Keratinocyte (primary cell): Measurements from ENCODE around the gene RRP36. TPM values are rescaled to one million over a fixed set of nuclear protein-coding genes. Genes with fewer than 3 reads are reported as not detected.

ENCODE experiments used
- DNase-seq: peaks from one replicate; pipeline ENCODE4 v3.0.0-alpha.2; 2011; ENCODE audit warnings: low read depth, missing footprints, low spot score
- FAIRE-seq: peaks from 2 replicates; lab custom pipeline; 2011; peaks lifted over from hg19 to GRCh38; lab: Jason Lieb, UNC
- H2AFZ ChIP-seq: 2 replicates; pipeline ENCODE4 v1.6.0; 2012; ENCODE audit warnings: low read length, control low read depth, inconsistent platforms; ENCODE audit not compliant: control insufficient read depth
- H3K27ac ChIP-seq: 2 replicates; pipeline ENCODE4 v1.5.1; 2011; ENCODE audit warnings: low read length; ENCODE audit not compliant: control insufficient read depth, insufficient read depth
- H3K27me3 ChIP-seq: 3 replicates; pipeline ENCODE4 v1.6.0; 2011; ENCODE audit warnings: low read length; ENCODE audit not compliant: control insufficient read depth, insufficient read depth; ENCODE audit errors: extremely low read depth
- H3K36me3 ChIP-seq, 2 experiments: 2 replicates in 1 of 2; 3 replicates in 1 of 2; pipeline ENCODE4 v1.5.1; 2011; ENCODE audit warnings: low read length in 2 of 2, mild to moderate bottlenecking in 1 of 2; ENCODE audit not compliant: control insufficient read depth in 2 of 2, insufficient read depth in 2 of 2; ENCODE audit errors: extremely low read depth in 1 of 2
- H3K4me1 ChIP-seq: 3 replicates; pipeline ENCODE4 v1.5.1; 2011; ENCODE audit warnings: low read length; ENCODE audit not compliant: control insufficient read depth, insufficient read depth; ENCODE audit errors: extremely low read depth
- H3K4me2 ChIP-seq: 3 replicates; pipeline ENCODE4 v1.6.0; 2011; ENCODE audit warnings: low read depth, low read length; ENCODE audit not compliant: control insufficient read depth, insufficient read depth; ENCODE audit errors: extremely low read depth
- H3K4me3 ChIP-seq, 3 experiments: fragments of 200-600 bp in 1 of 3; sonication (generic) in 1 of 3; 2 replicates in 2 of 3; 3 replicates in 1 of 3; pipeline ENCODE4 v1.5.1; 2011 to 2016; ENCODE audit warnings: low read length in 3 of 3, mild to moderate bottlenecking in 3 of 3, control low read depth in 2 of 3, inconsistent platforms in 1 of 3, low read depth in 1 of 3, mixed read lengths in 1 of 3, mixed run types in 1 of 3, moderate library complexity in 1 of 3; ENCODE audit not compliant: control insufficient read depth in 2 of 3, insufficient read depth in 2 of 3; ENCODE audit errors: extremely low read depth in 1 of 3
- H3K79me2 ChIP-seq: 2 replicates; pipeline ENCODE4 v1.6.0; 2012; ENCODE audit warnings: low read length; ENCODE audit not compliant: control insufficient read depth, insufficient read depth
- H3K9ac ChIP-seq: 3 replicates; pipeline ENCODE4 v1.6.0; 2011; ENCODE audit warnings: low read length; ENCODE audit not compliant: control insufficient read depth, insufficient read depth; ENCODE audit errors: extremely low read depth
- H3K9me1 ChIP-seq: 3 replicates; pipeline ENCODE4 v1.6.0; 2011; ENCODE audit warnings: low read length; ENCODE audit not compliant: control insufficient read depth, insufficient read depth; ENCODE audit errors: extremely low read depth
- H3K9me3 ChIP-seq: 2 replicates; pipeline ENCODE4 v1.5.1; 2012; ENCODE audit warnings: low read depth, low read length; ENCODE audit not compliant: control insufficient read depth
- H4K20me1 ChIP-seq: 3 replicates; pipeline ENCODE4 v1.6.0; 2011; ENCODE audit warnings: low read length; ENCODE audit not compliant: control insufficient read depth, insufficient read depth; ENCODE audit errors: extremely low read depth
- EZH2 ChIP-seq: IDR thresholded peaks from one replicate; pipeline ENCODE4 v1.6.1; 2012; ENCODE audit warnings: inconsistent platforms, mild to moderate bottlenecking, low read length, moderate library complexity
- dilution Hi-C: fragments of 300-500 bp; cut with MboI; formaldehyde crosslinking; loops from one replicate; pipeline ENCODE4 v1.7.0; 2020; ENCODE audit warnings: low sequenced_read_pairs; ENCODE audit not compliant: extremely low pct_ligation_motif_present
- polyA plus RNA-seq, 5 experiments: library from polyadenylated mRNA; depleted of rRNA in 3 of 5; stranded (reverse) in 3 of 5; stranded (forward) in 1 of 5; unstranded in 1 of 5; fragments of >200 nt; gene quantifications; 1 replicate in 1 of 5; 2 replicates in 3 of 5; 3 replicates in 1 of 5; pipeline versions ENCODE4 v1.2.1 to v1.2.3, GENCODE V29; 2011 to 2012; ENCODE audit warnings: missing spikeins in 2 of 5, low read depth in 1 of 5, low replicate concordance in 1 of 5
- TF ChIP-seq, protein P1 (sequence below), 3 experiments: IDR thresholded peaks in 1 of 3; conservative IDR thresholded peaks in 1 of 3; optimal IDR thresholded peaks in 1 of 3; 2 replicates in 2 of 3; 3 replicates in 1 of 3; pipeline versions ENCODE3 to v1.5.1; 2011; ENCODE audit warnings: low read length in 3 of 3, mild to moderate bottlenecking in 3 of 3, moderate library complexity in 2 of 3, control low read depth in 1 of 3, inconsistent platforms in 1 of 3; ENCODE audit not compliant: insufficient read depth in 2 of 3; ENCODE audit errors: extremely low read depth in 1 of 3

RRP36 gene
- polyA plus RNA-seq, 1 donor (not counting 4 experiments of a cell fraction or from before 2014, with no cell fraction given) = 67.5 TPM

DNA sequence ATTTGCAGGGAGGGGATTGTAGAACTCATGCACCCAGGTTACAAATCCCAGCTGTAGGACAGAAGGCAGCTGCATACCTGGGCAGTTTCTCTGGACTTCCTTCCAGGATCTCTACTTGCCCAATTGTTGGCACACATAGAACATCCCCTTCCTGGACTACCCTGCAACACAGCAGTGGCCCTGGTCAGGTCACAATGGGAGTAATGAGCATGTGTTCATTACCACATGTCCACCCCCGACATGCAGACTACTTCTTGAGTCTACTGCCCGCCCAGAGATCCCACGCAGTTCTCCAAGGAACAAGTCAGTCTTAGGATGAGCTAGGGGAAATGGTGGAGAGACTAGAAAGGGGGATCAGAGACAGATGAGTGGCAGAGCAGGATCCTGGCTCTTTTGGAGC lies 47.5 kb upstream of the RRP36 start:
- dilution Hi-C loops = no loop called here
- H3K9ac ChIP-seq = no peak overlapping the region
- peaks cover 4 to 6% of the 10 kb centered on the region in 2 experiments for H3K36me3 ChIP-seq
- H3K4me3 ChIP-seq = no peak overlapping the region
- no peak for TF ChIP-seq EZH2
- TF ChIP-seq, protein P1, sequence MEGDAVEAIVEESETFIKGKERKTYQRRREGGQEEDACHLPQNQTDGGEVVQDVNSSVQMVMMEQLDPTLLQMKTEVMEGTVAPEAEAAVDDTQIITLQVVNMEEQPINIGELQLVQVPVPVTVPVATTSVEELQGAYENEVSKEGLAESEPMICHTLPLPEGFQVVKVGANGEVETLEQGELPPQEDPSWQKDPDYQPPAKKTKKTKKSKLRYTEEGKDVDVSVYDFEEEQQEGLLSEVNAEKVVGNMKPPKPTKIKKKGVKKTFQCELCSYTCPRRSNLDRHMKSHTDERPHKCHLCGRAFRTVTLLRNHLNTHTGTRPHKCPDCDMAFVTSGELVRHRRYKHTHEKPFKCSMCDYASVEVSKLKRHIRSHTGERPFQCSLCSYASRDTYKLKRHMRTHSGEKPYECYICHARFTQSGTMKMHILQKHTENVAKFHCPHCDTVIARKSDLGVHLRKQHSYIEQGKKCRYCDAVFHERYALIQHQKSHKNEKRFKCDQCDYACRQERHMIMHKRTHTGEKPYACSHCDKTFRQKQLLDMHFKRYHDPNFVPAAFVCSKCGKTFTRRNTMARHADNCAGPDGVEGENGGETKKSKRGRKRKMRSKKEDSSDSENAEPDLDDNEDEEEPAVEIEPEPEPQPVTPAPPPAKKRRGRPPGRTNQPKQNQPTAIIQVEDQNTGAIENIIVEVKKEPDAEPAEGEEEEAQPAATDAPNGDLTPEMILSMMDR (optimal IDR thresholded peaks at IDR 0.05 in 1 of 3, IDR thresholded peaks at IDR 0.05 in 1 of 3, conservative IDR thresholded peaks at IDR 0.05 in 1 of 3; ENCODE audit: extremely low read depth in 1 of 3, insufficient read depth in 2 of 3, low read length in 3 of 3) = no peak
- no peaks in the 10 kb centered on the region for H4K20me1 ChIP-seq
- no peaks in the 10 kb centered on the region for H3K9me3 ChIP-seq
- peaks cover 25% of the 10 kb centered on the region for H3K4me1 ChIP-seq
- peaks cover 3% of the 10 kb centered on the region for H3K9me1 ChIP-seq
- DNase-seq = no peak
- FAIRE-seq = no peak
- peaks cover 20% of the 10 kb centered on the region for H3K79me2 ChIP-seq
- no peaks in the 10 kb centered on the region for H3K27me3 ChIP-seq
- H2AFZ ChIP-seq = no peak overlapping the region
- no peak overlapping the region for H3K4me2 ChIP-seq
- no peak overlapping the region for H3K27ac ChIP-seq

DNA sequence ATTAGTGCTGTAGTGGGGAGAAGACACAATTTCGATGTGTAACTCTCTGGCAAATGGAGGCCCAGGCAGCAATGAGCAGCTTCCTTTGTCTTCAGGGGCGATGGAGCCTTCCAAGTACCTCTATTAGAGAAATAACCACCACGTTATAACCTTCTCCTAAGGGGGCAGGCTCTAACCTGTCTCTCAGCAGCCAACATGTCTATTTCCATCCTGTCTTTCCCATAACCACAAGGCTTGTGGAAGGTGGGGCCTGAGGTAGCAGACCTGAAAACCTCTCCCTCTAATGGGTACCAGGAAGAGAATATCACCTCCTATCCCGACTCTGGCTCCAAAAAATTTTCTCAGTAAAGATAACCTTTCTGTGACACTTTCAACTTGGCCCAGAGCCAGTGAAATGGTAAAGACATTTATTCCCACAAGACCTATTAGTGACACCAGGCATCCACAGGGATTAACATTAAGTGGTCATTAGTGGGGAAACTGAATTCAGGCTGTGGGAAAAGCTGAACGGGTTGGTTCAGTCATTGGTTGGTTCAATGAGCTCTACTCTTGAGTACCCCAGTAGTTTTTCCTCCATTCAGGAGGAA lies 46.4 kb upstream of the RRP36 start:
- H3K4me2 ChIP-seq = peak overlapping the region; percentile 55
- peaks cover 3% of the 10 kb centered on the region for H3K9me1 ChIP-seq
- H3K4me1 ChIP-seq = peaks cover 33% of the 10 kb centered on the region
- H2AFZ ChIP-seq = no peak overlapping the region
- peaks cover 2 to 6% of the 10 kb centered on the region in 2 experiments for H3K36me3 ChIP-seq
- H4K20me1 ChIP-seq = no peaks in the 10 kb centered on the region
- DNase-seq = no peak
- FAIRE-seq = peak; percentile 86
- no peak overlapping the region for H3K4me3 ChIP-seq
- no peak overlapping the region for H3K27ac ChIP-seq
- H3K9ac ChIP-seq = no peak overlapping the region
- dilution Hi-C loops = no loop called here
- no peaks in the 10 kb centered on the region for H3K9me3 ChIP-seq
- H3K27me3 ChIP-seq = no peaks in the 10 kb centered on the region
- peaks cover 20% of the 10 kb centered on the region for H3K79me2 ChIP-seq
- no peak for TF ChIP-seq EZH2
- TF ChIP-seq, protein P1 (optimal IDR thresholded peaks at IDR 0.05 in 1 of 3, IDR thresholded peaks at IDR 0.05 in 1 of 3, conservative IDR thresholded peaks at IDR 0.05 in 1 of 3; ENCODE audit: extremely low read depth in 1 of 3, insufficient read depth in 2 of 3, low read length in 3 of 3) = no peak
